22Rv1 (cell line): ENCODE results near the gene LHFPL6.

Source experiments
- CTCF ChIP-seq: fragments of 450-650 bp; IDR thresholded peaks from 2 replicates; pipeline ENCODE4 v1.5.1; 2017; ENCODE audit warnings: mild to moderate bottlenecking
- ZFX ChIP-seq: fragments of 450-650 bp; IDR thresholded peaks from 2 replicates; pipeline ENCODE4 v1.6.1; 2017; ENCODE audit warnings: antibody characterized with exemption, borderline replicate concordance

- TF ChIP-seq CTCF (no peak), ZFX (no peak)
These were observed 180.0 kb downstream of the LHFPL6 start for GRCh38 chr13:39422845-39423565.
